GM19239 (cell line): ENCODE measurements around the gene BBLN.

Source experiments
- DNase-seq: peaks from one replicate; pipeline ENCODE4 v3.0.0; 2011; ENCODE audit warnings: low spot score; ENCODE audit not compliant: insufficient read length
- FAIRE-seq: peaks from 2 replicates; lab custom pipeline; 2011; peaks lifted over from hg19 to GRCh38; lab: Jason Lieb, UNC

BBLN gene

DNA sequence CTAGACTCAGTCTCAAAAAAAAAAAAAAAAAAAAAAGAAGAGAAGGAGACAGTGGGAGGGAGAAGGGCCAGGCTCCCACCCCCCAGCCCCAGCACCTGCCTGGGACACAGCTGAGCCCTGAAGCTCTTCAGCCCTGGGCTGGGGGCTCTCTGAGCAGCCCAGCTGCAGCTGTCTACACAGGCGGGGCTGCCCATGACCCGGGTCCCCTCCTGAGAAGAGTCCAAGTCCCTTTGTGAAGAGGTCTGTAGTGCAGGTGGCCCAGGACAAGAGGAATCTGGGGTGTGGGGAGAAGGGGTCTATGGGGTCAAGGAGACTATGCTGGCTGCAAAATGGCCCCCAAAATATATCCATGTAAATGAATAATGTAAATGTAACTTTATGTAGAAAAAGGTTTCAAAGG is 17.5 kb upstream of the BBLN start:
- no peak for DNase-seq

DNA sequence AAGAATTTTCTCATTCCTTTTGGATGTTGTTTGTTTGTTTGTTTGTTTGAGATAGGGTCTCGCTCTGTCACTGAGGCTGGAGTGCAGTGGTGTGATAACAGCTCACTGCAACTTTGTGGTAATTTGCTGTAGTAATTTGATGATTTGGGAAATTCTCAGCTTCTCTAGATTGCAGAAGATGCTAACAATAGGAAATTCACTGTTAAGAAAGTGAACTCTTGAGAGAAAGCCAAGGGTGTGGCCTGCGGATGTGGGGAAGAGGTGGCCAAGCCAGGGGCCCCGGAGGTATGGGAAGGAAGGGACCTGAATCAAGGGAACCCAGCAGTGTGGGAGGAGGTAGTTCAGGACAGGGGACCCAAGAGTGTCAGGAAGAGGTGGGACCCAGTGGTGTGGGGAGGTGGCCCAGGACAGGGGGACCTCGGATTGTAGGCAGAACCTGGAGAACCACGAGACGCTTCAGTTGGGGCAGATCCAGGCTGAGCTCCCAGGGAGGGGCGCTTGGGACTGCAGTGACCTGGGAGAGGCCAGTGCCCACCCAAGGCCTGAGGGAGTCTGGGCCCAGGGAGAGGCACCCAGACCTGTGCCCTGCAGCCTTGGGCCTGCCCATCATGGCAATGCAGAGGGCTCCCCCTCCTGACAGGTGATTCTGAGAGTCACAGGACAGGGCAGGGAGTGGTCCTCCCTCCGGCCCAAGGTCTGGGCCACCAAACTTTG is 16.4 kb upstream of the BBLN start:
- no peak for DNase-seq
- no peak for FAIRE-seq

More for the DNA sequence above, 17.5 kb upstream of the BBLN start:
- FAIRE-seq = no peak

DNA sequence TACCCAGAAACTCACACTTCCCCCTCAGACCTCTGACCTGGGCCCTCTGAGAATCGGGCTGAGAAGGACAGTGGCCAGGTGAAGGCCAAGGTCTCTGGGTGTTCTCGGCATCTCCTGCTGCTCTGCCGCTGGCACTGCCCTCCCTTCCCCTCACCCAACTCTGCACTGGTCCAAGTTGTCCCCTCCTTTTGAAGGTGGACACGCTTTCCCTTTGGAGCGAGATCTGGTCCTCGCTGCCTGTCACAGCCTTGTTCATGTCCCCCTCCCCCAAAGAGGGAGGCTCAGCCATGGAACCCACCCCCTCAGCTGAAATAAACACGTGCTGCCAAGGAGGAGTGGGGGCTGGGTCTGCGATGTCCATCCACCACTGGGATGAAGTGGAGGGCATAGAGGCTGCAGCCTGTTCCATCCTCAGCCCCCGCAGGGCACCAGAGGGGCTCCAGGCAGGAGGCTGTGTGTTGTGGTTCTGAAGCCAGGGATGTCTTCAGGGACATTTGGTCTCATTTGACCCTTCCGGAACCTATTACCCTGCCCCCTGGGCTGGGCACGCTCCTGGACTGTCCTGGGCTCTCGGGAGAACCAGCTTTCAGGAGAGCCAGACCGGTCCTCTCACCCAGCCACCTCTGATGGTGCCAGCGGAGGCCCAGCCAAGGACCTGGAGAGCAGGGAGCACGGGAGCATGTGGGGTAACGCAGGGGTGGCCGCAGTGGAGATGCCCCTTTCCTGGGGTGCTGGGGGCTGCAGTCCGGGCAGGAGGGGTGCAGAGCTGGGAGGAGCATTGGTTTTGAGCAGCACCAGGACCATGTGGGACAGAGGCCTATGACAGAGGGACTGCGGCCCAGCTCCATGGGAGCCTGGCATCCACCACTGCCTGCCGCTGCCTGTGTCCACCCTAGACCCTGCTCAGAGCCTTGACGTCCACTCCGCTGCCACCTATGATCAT is 15.6 kb upstream of the BBLN start:
- FAIRE-seq (no peak), DNase-seq (no peak)

DNA sequence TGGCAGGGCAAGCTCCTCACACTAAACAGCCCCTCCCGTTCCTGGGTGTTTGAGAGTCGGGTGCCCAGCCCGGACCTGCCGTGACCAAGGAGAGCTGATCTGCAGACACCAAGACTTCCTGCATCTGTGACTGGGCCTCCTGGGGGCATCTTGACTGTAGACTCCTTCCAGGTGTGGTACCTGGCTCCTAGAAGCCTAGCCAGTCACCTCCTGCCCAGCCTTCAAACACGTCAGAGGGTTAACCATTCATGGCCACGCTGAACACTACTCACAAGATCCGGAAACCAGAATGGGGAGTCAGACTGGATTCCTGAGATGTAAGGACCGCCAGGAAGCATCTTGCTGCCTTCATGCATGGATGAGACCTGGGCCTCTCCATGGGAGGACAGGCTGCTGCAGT is 14.5 kb upstream of the BBLN start:
- no peak for FAIRE-seq
- no peak for DNase-seq

DNA sequence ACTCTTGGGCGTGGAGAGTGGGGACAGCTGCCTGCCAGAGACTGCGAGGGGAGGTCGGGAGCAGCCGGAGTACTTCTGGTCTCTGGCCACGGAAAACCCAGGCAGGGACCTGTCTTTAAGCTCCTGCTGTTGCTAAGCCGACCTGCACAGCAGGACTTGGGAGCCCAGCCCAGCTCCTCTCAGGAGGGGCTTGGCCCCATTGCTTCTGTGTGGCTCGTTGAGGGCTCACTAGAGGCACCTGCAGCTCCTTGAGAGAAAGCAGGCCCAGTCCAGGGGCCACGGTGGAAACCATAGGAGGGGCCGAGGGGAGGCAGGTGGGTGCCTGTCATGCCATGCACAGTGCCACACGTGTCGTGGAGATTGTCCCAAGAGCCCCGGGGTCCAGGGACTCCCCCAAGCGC is 14.1 kb upstream of the BBLN start:
- DNase-seq = no peak
- FAIRE-seq = no peak

DNA sequence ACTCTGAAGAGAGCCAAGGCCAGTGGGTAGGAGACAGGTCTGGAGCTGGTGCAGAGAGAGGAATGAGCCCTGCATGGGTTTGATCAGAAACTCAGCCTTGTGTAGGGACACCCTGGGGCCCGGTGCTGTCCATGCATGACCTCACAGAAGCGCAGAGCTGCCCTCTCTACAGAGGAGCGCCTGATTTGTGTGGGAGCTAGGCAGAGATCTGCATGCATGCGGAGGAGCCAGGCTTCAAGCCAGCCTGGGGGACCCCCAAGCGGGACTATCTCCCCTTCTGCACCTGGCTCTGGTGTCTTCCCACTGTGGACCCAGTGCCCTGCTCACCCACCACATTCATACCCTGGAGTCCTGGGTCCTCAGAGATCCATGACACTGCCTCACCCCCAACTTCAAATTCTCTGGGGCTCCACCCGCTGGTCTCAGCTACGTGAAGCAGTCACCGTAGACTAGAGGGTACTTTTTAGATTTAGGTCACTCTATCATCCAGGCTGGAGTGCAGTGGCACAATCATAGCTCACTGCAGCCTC is 13.4 kb upstream of the BBLN start:
- DNase-seq = no peak
- FAIRE-seq = no peak

DNA sequence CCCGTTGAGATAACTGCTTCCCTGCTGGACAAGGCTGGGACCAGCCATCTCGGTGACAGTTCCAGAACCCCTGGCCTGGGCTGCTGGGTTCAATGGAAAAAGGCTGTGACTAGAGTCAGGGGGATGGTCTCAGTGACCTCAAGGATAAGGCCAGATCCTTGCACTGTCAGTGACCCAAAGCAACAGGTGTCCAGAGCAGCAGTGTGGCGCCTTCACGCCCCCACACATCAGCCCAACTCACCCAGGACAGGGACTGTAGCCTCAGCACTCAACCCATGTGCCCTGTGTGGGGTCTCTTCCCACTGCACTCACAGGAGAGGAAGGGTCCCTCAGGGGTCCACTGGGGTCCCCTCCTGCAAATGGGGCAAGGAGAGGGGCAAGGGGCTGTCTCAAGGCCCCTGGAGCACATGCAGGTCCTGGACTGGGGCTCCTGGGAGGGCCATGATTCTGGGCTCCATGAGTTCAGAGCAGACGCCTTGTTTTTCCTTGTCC is 11.5 kb upstream of the BBLN start:
- no peak for FAIRE-seq
- no peak for DNase-seq

DNA sequence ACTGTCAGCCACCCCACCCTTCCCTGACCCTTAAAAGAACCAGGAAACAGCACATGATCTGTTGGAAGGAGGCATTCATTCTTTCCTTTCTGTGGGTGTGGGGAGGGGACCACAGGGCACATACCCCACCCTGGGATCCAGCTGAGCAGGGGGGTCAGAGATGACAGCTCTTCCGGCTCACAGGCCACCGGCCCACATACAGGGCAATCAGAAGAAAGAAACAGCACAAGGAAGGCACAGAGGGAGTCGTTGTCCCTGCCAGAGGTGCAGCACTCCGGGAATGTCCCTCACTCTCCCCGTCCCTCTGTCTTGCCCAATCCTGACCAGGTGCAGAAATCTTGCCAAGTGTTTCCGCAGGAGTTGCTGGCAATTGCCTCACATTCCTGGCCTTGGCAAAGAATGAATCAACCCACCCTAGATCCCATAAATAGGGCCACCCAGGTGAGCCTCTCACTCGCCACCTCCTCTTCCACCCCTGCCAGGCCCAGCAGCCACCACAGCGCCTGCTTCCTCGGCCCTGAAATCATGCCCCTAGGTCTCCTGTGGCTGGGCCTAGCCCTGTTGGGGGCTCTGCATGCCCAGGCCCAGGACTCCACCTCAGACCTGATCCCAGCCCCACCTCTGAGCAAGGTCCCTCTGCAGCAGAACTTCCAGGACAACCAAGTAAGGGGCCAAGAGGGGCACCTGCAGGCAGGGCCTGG is 10.9 kb upstream of the BBLN start, which contains the start of gene LCN2:
TSS of gene LCN2 (plus strand) at position 453 of the 701 bp plus-strand sequence. CDS start at position 526, 73 bp downstream.
- DNase-seq (peak; percentile 6), FAIRE-seq (no peak)

DNA sequence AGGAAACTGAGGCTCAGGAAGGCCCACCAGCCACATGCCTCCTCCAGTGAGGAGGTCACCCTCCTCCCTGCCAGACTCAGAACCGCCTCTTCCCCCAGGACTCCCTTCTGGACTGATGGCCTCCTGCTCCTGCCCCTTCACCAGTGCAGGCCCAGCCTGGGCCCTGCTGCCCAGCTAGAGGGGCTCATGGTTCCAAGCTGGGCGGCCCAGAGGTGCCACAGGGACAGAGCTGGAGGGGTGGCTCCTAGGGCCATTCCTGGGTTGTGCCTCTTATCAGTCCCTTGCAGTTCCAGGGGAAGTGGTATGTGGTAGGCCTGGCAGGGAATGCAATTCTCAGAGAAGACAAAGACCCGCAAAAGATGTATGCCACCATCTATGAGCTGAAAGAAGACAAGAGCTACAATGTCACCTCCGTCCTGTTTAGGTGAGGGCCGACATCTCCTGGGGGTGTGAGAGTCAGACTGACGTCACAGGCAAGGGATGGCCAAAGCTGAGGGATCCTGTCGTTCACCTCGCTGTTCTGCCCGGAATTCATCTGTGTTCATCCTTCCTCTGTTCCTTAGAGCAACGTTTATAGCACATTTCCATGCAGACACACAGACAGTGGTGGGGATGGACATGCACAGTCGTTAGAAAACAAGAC is 10.0 kb upstream of the BBLN start:
- no peak for FAIRE-seq

DNA sequence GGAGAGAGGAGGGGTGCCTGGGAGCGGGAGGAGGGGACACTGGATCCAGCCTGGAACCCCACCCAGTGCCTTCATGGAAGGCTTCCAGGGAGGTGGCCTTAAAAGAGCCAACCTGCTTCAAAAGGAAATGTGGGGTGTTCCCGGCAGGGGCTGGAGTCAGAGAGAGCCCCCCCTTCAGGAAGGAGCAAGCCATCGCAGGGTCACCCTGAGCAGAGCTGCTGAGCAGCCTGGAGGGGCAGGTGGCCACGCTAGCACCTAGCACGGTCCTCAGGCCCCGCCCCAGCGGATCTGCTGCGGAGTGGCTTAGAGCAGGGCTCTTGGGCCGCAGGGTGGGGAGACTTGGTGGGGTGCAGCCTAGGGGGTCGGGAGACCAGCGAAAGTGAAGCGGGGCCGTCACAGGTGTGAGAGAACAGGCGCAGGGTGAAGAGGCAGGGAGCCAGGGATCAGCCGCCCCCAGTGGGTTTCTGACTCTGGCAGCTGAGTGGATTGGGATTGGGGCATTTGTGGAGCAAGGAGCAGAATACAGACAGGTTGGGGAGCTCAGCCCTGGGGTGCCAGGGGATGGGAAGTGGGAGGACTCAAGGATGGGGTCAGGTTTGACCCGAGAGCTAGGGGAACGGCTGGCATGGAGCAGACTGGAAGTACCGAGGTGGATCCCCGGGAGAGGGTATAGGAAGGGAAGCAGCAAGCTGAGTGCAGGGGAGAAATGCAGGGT is 9.3 kb upstream of the BBLN start:
- DNase-seq (no peak), FAIRE-seq (no peak)

More for the DNA sequence above, 10.0 kb upstream of the BBLN start:
- DNase-seq = no peak

DNA sequence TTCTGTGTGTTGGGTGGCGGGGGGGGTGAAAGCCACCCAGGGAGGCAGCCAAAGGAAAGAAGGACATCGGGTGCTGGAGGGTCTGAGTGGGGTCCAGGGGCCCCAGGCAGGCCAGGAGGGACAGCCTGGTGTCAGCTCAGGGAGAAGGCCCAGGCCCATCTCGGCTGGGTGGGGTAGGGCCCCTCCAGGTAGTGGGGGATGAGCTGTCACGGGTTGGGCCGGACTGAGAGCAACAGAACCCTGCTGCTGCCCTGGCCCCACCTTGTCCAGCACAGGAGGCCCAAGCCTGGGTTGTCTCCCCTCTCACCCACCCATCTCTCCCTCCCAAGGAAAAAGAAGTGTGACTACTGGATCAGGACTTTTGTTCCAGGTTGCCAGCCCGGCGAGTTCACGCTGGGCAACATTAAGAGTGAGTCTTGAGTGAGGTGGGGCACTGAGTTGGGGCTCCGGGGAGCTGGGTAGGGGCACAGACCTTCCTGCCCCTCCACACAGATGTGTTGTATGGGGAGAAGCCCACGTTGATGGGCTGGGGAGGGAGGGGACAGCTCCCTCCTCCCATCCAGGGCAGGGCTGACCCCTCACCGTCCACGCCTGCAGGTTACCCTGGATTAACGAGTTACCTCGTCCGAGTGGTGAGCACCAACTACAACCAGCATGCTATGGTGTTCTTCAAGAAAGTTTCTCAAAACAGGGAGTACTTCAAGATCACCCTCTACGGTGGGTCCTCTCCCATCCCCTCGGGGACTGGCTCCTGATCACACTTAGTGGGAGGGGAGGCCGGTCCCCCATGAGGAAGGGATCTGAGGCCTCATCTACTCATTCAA is 8.5 kb upstream of the BBLN start:
- no peak for FAIRE-seq
- no peak for DNase-seq

DNA sequence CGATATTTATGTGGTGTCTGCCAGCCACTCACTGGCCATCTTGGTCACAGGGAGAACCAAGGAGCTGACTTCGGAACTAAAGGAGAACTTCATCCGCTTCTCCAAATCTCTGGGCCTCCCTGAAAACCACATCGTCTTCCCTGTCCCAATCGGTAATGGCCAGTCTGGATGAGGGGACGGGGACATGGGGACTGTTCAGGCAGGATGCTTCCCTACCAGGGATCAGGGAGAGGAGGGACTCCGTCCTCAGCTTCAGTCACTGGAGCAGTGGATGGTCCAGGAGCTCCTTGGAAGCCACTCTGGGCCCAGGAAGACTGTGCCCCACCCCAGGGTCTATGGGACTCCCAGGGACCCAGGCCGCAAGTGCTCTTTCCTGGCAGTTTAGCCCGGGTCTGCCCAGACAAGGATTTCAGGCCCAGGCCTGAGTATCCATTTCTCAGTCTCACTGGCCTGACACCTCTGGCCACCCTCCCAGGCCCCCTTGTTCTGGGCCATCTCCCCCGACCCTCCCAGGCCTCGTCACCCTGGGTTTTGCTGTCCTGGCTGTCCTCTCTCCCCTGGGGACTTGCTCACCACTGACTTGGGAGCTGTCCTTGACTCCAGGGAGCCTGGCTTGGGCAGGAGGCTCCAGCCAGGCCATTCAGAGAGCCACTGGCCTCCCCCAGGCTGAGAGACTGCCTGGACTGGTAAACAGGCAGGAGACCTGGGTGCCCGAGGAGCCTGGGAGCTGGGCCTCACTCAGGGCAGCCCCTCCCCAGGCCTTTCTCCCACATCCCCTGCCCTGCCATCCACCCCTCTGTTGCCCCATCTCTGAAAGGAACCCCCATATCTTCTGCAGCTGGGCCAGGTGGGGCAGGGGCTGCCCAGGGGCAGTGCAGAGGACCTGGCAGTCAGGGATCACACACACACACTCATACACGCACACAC is 7.7 kb upstream of the BBLN start:
- no peak for DNase-seq
- no peak for FAIRE-seq

DNA sequence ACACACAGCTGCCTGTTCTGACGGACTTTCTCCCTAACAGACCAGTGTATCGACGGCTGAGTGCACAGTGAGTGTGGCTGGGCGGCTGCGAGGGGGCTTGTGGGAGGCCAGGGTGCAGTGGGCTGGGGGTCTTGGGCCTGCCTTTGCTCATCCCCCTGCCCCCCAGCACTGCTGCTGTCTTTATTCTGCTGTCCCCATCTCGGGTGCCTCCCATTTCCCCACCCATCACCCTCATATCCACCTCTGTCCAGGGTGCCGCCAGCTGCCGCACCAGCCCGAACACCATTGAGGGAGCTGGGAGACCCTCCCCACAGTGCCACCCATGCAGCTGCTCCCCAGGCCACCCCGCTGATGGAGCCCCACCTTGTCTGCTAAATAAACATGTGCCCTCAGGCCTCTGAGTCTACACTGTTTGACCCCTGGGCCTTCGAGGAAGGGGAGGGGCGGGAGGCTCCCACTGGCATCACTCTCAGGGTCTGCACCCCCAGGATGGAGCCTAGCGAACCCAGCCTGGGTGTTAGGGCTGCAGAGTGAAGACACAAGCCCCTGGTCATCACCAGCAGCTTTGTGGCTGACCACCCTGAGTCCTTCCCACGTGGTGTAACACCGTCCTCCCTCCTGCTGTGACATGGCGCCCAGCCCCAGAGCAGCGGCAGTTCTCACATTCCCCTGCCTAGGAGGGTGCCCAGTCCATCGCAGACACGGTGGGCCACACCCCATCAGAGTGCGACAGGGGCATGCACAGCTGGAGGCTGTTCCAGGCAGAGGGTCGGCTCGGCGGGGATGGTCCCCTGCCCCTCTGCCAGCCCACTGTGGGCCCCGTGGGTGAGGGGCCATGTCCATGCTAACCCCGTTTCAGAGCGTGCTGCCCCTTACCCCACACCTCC is 6.8 kb upstream of the BBLN start:
- no peak for FAIRE-seq
- no peak for DNase-seq

DNA sequence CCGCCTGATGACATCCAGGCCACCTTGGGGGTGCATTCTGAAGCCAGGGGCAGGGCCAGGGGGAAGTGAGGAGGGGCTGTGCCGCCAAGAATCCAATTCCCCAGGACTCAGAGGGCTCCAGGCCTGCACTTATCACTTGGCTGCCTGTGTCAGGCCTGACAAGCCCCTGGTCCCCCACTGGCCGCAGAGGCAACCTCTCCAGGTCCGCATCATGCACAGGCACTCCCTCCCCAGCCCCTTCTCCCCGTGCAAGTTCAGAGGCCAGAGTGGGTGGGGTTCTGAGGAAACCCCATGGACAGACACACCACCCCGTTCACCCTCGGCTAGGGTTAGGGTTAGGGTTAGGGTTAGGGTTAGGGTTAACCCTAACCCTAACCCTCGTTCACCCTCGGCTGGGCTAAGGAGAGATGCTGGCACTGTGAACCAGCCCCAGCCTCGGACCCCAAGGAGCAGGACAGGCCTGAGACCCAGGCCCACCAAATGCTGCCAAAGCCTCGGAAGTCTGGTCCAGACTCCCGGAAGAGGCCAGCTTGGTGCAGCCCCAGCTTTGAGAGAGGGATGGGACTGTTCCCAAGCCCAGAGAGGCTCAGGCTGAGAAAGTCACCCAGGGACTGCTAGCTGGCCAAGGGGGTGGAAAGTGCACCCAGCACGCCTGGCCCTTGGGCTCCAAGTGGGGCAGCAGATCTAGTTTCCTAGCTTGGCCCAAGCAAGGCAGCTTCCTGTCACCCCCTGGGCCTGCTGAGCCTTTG is 5.9 kb upstream of the BBLN start:
- DNase-seq (no peak), FAIRE-seq (no peak)

DNA sequence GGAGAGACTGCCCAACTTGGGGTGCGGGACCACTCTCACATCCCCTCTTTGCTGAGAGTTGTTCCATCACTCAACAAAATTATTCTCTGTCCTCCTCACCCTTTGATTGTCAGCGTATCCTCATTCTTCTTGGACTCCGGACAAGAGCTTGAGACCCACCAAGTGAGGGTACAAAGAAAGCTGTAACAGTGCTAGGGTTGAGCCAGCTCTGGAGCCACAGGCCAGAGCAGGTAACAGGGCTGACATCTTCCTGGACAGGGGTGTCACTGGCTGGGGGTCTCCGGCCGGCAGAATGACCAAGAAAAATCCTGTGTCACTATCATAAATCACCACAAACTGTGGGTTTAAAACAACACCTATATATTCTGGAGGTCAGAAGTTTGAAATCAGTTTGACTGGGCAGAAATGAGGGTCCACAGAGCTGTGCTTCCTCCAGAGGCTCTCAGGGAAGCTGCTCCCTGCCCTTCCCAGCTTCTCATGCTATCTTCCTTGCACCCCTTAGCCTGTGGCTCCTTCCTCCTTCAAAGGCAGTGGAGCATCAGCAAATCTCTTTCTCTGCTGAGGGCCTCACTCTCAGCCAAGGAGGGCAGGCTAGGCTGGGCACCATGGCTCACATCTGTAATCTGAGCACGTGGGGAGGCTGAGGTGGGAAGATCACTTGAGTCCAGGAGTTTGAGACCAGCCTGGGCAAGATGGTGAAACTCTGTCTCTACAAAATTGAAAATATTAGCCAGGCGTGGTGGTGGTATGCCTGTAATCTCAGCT is 4.1 kb upstream of the BBLN start:
- no peak for DNase-seq

More for the DNA sequence above, 4.1 kb upstream of the BBLN start:
- FAIRE-seq = no peak
